BE2C (cell line): ENCODE data around the gene RAB11FIP4.

Source experiments
- DNase-seq: peaks from one replicate; pipeline ENCODE4 v3.0.0-alpha.2; 2020
- H3K27me3 ChIP-seq: fragments of 250-450 bp; sonication (Bioruptor Pico); 2 replicates; pipeline ENCODE4 v1.5.1; 2020; ENCODE audit warnings: mild to moderate bottlenecking
- H3K36me3 ChIP-seq: fragments of 250-450 bp; sonication (Bioruptor Pico); 2 replicates; pipeline ENCODE4 v1.5.1; 2020; ENCODE audit warnings: mild to moderate bottlenecking
- H3K4me1 ChIP-seq: fragments of 250-450 bp; sonication (Bioruptor Pico); 2 replicates; pipeline ENCODE4 v1.5.1; 2020
- H3K4me3 ChIP-seq: 2 replicates; pipeline ENCODE4 v1.5.1; 2011; ENCODE audit warnings: low read depth, low read length
- H3K9me3 ChIP-seq: fragments of 250-450 bp; sonication (Bioruptor Pico); 2 replicates; pipeline ENCODE4 v1.5.1; 2020
- CTCF ChIP-seq: IDR thresholded peaks from 2 replicates; pipeline ENCODE4 v1.5.1; 2012; ENCODE audit warnings: mild to moderate bottlenecking, low read depth, low read length

The RAB11FIP4 gene

DNA sequence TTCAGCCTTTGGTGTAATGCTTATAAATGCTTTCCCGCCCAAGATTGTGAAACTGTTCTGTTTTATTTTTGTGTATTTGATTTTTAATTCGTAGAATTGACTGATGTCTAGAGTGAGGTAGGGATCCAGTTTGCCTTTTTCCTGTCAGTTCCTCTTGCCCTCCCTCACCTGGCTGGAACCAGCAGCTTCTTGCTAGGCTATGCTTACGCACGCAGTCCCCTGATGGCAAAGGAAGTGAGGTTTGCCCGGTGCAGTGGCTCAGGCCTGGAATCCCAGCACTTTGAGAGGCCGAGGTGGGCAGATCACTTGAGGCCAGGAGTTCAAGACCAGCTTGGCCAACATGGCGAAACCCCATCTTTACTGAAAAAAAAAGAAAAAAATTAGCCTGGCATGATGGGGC, 51.9 kb downstream of the RAB11FIP4 start:
- Histone ChIP-seq H3K4me3 (no peak overlapping the region), H3K4me1 (no peaks in the 10 kb centered on the region), H3K36me3 (no peaks in the 10 kb centered on the region), H3K9me3 (no peaks in the 10 kb centered on the region), H3K27me3 (no peaks in the 10 kb centered on the region)
- DNase-seq, result no peak
- no peak for TF ChIP-seq CTCF

- no peaks in the 10 kb centered on the region for H3K4me1 ChIP-seq
- H3K9me3 ChIP-seq, result no peaks in the 10 kb centered on the region
- DNase-seq, result no peak
- H3K36me3 ChIP-seq, result no peaks in the 10 kb centered on the region
- no peak overlapping the region for H3K4me3 ChIP-seq
- H3K27me3 ChIP-seq, result no peaks in the 10 kb centered on the region
- no peak for TF ChIP-seq CTCF
Measured at GRCh38 chr17:31444026-31444425, 52.6 kb downstream of the RAB11FIP4 start.

- H3K4me3 ChIP-seq, result no peak overlapping the region
- no peaks in the 10 kb centered on the region for H3K9me3 ChIP-seq
- no peaks in the 10 kb centered on the region for H3K36me3 ChIP-seq
- TF ChIP-seq CTCF, result no peak
- no peaks in the 10 kb centered on the region for H3K27me3 ChIP-seq
- no peak for DNase-seq
- H3K4me1 ChIP-seq, result no peaks in the 10 kb centered on the region
Measured at GRCh38 chr17:31446195-31446967, 54.9 kb downstream of the RAB11FIP4 start.

GRCh38 chr17:31448467-31449077, 57.1 kb downstream of the RAB11FIP4 start:
- no peak for TF ChIP-seq CTCF
- Histone ChIP-seq H3K27me3 (no peaks in the 10 kb centered on the region), H3K9me3 (no peaks in the 10 kb centered on the region), H3K36me3 (no peaks in the 10 kb centered on the region), H3K4me1 (no peaks in the 10 kb centered on the region), H3K4me3 (no peak overlapping the region)
- no peak for DNase-seq

DNA sequence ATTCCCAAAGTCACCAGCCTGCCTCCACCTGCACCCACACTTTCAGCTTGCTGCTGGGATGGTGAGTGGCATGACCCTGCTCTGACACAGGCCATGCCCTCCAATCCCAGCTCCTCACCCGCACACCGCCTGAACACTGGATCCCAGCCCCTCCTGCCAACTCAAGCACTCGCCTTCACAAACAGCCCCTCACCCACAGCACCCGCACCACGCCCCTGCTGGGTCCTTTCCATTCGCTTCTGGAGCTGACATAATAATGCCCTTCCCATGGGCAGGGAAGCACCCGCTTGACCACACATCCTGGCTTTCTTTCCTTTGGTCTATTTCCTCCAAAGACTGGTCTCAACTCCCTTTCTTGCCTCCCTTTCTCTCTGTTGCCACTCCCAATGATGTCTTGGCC, 57.6 kb downstream of the RAB11FIP4 start:
- no peak for DNase-seq
- H3K4me3 ChIP-seq, result no peak overlapping the region
- H3K27me3 ChIP-seq, result no peaks in the 10 kb centered on the region
- H3K36me3 ChIP-seq, result no peaks in the 10 kb centered on the region
- no peaks in the 10 kb centered on the region for H3K9me3 ChIP-seq
- TF ChIP-seq CTCF, result no peak
- H3K4me1 ChIP-seq, result no peaks in the 10 kb centered on the region

GRCh38 chr17:31449746-31450145, 58.3 kb downstream of the RAB11FIP4 start:
- no peaks in the 10 kb centered on the region for H3K9me3 ChIP-seq
- no peak overlapping the region for H3K4me3 ChIP-seq
- TF ChIP-seq CTCF, result no peak
- no peaks in the 10 kb centered on the region for H3K27me3 ChIP-seq
- no peaks in the 10 kb centered on the region for H3K4me1 ChIP-seq
- DNase-seq, result no peak
- H3K36me3 ChIP-seq, result no peaks in the 10 kb centered on the region
